Measurements from ENCODE around the gene PRSS2. TPM values are rescaled to one million over a fixed set of nuclear protein-coding genes. Genes with fewer than 3 reads are reported as not detected.
A peak's percentile ranks its signal among the peaks of the same experiment; 100 is the strongest.

Gene PRSS2
- total and polyA plus RNA-seq, 4 experiments from 2014 or later, result not detected

DNA sequence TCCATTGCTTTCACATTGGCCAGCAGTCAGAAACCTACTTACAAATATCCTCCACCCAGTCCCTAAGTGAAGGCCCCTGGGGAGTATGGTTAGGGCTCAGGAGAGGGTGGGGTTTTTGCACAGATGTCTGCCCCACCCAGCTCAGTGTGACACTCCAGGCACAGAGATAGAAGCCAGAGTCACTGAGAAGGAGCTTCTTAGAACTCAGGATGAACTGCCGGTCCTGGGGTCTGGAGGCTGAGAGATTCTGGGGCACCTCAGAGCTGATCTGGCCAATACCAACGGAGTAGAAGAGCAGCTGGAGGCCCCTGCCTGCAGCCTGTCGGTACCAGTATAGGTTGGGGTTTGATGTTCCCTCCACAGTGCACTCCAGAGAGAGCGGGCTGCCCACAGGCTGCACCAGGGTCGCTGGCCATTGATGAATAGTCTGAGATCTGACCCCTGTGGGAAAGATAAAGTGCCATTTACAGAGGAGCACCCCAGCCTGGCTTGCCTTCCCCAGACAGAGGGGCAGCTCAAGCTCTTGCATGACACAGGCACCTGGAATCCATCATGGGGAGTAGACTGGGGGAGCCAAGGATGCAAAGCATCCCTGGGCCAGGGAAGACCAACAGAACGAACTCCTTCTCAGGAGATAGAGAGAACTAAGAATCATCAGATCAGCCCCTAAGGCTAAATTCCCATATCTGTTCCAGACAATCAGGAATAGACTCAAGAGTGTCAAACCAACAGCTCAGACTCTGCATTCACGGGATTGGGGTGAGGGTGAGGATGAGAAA, 41.9 kb downstream of the PRSS2 start:
- peaks cover 0 to 4% of the 10 kb centered on the region in 2 donors for H3K36me3 Mint-ChIP-seq
- H3K4me1 Mint-ChIP-seq, result peaks cover 36 to 62% (median 59%) of the 10 kb centered on the region in 4 donors
- H3K27me3 ChIP-seq (ENCODE audit: insufficient read depth, low read length), result no peaks in the 10 kb centered on the region
- peak overlapping the region; percentile 32 for H3K27ac ChIP-seq (ENCODE audit: low read depth, low read length)
- intact Hi-C loops (cut with micrococcal nuclease), result loop anchor here (5.0 kb wide), 4 partner anchors 295 to 425 kb away; no protein-coding TSS in a partner anchor
- no peaks in the 10 kb centered on the region for H3K36me3 ChIP-seq (ENCODE audit: insufficient read depth, low read length)
- H3K4me3 Mint-ChIP-seq, result peak overlapping the region; percentile 21 to 84 (median 72)
- H3K9me3 Mint-ChIP-seq, result no peaks in the 10 kb centered on the region
- H3K9me3 ChIP-seq (ENCODE audit: control insufficient read depth in 1 of 2, low read length in 2 of 2), result no peaks in the 10 kb centered on the region
- ChIA-PET CTCF (ENCODE audit: partially characterized antibody) (interaction anchor here (1.0 to 16.1 kb wide), 28 partner anchors 8 to 837 kb away, joined by 3 to 623 read pairs (median 9); partner anchors contain the start of gene EPHB6), POLR2A (ENCODE audit: partially characterized antibody) (interaction anchor here (0.5 to 31.0 kb wide), 25 partner anchors 9 to 507 kb away, joined by 3 to 6843 read pairs (median 5); partner anchors contain the start of gene EPHB6)
- DNase-seq, result peak in 1 of 5 donors; percentile 50
- peak overlapping the region; percentile 74 to 100 (median 100) for H3K27ac Mint-ChIP-seq
- H3K4me1 ChIP-seq (ENCODE audit: insufficient read depth, low read length), result peaks cover 65% of the 10 kb centered on the region
- H3K4me3 ChIP-seq (ENCODE audit: low read length in 2 of 2), result no peak overlapping the region
- H3K27me3 Mint-ChIP-seq, result peaks cover 0 to 3% of the 10 kb centered on the region in 2 donors

DNA sequence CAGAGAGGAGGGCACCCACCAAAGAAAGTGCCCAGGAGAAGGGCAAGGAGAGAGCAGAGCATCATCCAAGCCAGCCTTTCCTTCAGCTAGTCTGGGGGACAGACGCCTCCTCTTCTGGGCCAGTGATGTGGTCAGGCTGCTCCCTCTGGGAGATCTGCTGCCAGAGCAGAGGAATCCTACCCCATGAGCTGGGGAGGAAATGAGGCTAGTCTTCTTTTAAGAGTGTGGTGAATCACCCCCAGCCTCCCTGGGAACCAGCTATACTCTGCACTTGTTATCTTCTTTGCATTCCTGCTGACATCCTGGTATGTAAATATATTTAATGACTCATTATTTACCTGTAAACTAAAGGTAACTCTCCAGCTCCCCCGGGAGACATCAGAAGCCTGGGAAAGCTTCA, 42.5 kb downstream of the PRSS2 start:
- peaks cover 0 to 3% of the 10 kb centered on the region in 2 donors for H3K27me3 Mint-ChIP-seq
- intact Hi-C loops (cut with micrococcal nuclease), result loop anchor here (5.0 kb wide), 4 partner anchors 296 to 426 kb away; no protein-coding TSS in a partner anchor
- H3K27ac Mint-ChIP-seq, result peak overlapping the region; percentile 74 to 100 (median 100)
- no peaks in the 10 kb centered on the region for H3K9me3 Mint-ChIP-seq
- Histone ChIP-seq H3K9me3 (ENCODE audit: control insufficient read depth in 1 of 2, low read length in 2 of 2) (no peaks in the 10 kb centered on the region), H3K36me3 (ENCODE audit: insufficient read depth, low read length) (no peaks in the 10 kb centered on the region), H3K4me1 (ENCODE audit: insufficient read depth, low read length) (peaks cover 59% of the 10 kb centered on the region), H3K4me3 (ENCODE audit: low read length in 2 of 2) (no peak overlapping the region), H3K27me3 (ENCODE audit: insufficient read depth, low read length) (no peaks in the 10 kb centered on the region), H3K27ac (ENCODE audit: low read depth, low read length) (peak overlapping the region; percentile 32)
- CTCF ChIA-PET (ENCODE audit: partially characterized antibody), result interaction anchor here (0.7 to 16.1 kb wide), 23 partner anchors 9 to 514 kb away, joined by 3 to 623 read pairs (median 4); partner anchors contain the start of gene EPHB6
- peaks cover 30 to 62% (median 53%) of the 10 kb centered on the region in 4 donors for H3K4me1 Mint-ChIP-seq
- H3K36me3 Mint-ChIP-seq, result peaks cover 0 to 4% of the 10 kb centered on the region in 2 donors
- DNase-seq, result no peak
- peak overlapping the region; percentile 21 to 84 (median 72) for H3K4me3 Mint-ChIP-seq
- POLR2A ChIA-PET (ENCODE audit: partially characterized antibody), result interaction anchor here (0.6 to 31.0 kb wide), 18 partner anchors 8 to 507 kb away, joined by 3 to 6843 read pairs (median 6); partner anchors contain the start of gene EPHB6

DNA sequence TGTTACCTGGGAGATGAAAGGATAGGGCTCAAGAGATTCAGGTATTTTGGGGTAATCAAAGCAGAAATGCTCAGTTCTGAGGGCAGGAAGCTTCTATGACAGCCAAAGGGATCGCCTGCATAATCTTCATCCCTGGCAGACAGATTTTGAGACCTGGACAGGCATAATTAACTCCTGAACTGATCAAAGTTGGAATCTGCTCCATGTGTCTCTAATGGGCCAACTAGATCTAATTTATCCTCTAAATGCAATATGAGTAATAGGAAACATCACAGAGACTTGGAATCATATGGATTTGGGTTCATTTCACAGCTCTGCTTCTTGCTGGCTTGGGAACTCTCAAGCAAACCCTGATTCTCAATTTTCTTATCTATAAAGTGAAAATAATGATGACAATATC, 42.9 kb downstream of the PRSS2 start:
- Histone ChIP-seq H3K4me1 (ENCODE audit: insufficient read depth, low read length) (peaks cover 55% of the 10 kb centered on the region), H3K27ac (ENCODE audit: low read depth, low read length) (no peak overlapping the region), H3K36me3 (ENCODE audit: insufficient read depth, low read length) (no peaks in the 10 kb centered on the region), H3K9me3 (ENCODE audit: control insufficient read depth in 1 of 2, low read length in 2 of 2) (no peaks in the 10 kb centered on the region), H3K4me3 (ENCODE audit: low read length in 2 of 2) (no peak overlapping the region), H3K27me3 (ENCODE audit: insufficient read depth, low read length) (no peaks in the 10 kb centered on the region)
- no peak for DNase-seq
- H3K4me1 Mint-ChIP-seq, result peaks cover 30 to 58% (median 51%) of the 10 kb centered on the region in 4 donors
- peaks cover 0 to under 1% of the 10 kb centered on the region in 2 donors for H3K36me3 Mint-ChIP-seq
- ChIA-PET CTCF (ENCODE audit: partially characterized antibody) (interaction anchor here (0.7 to 16.1 kb wide), 22 partner anchors 8 to 515 kb away, joined by 3 to 623 read pairs (median 4); partner anchors contain the start of gene EPHB6), POLR2A (ENCODE audit: partially characterized antibody) (interaction anchor here (0.6 to 31.0 kb wide), 15 partner anchors 8 to 508 kb away, joined by 3 to 6843 read pairs (median 5); partner anchors contain the start of gene EPHB6)
- H3K27ac Mint-ChIP-seq, result peak overlapping the region in 6 of 7 donors; percentile 74 to 100 (median 100)
- intact Hi-C loops (cut with micrococcal nuclease), result loop anchor here (5.0 kb wide), 4 partner anchors 296 to 426 kb away; no protein-coding TSS in a partner anchor
- H3K9me3 Mint-ChIP-seq, result no peaks in the 10 kb centered on the region
- peak overlapping the region; percentile 21 to 84 (median 72) for H3K4me3 Mint-ChIP-seq
- H3K27me3 Mint-ChIP-seq, result peaks cover 0 to 3% of the 10 kb centered on the region in 2 donors

DNA sequence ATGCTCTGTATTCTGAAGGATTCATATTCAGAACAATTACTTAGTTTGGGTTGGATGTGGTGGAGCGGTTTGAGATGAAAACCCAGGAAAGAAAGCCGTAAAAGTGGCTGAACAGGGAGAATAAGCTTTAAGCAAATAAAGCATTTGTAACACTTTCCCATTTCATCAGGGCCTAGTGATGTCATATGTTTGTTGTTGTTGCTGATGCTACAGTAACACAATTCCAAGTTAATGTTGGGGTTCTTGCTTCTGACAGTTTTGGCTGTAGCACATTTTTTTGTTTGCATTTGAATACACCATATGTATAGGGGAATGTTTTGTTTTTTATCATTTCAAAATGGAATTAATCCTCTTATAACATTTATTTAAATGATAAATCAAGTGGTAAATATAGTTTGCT, 43.7 kb downstream of the PRSS2 start:
- no peak overlapping the region for H3K4me3 ChIP-seq (ENCODE audit: low read length in 2 of 2)
- no peak for DNase-seq
- peak overlapping the region in 6 of 7 donors; percentile 17 to 100 (median 74) for H3K27ac Mint-ChIP-seq
- peaks cover 27 to 56% (median 45%) of the 10 kb centered on the region in 4 donors for H3K4me1 Mint-ChIP-seq
- POLR2A ChIA-PET (ENCODE audit: partially characterized antibody), result interaction anchor here (1.4 to 31.0 kb wide), 4 partner anchors 18 to 470 kb away, joined by 3 to 6843 read pairs (median 45); no protein-coding TSS in a partner anchor
- no peak overlapping the region for H3K27ac ChIP-seq (ENCODE audit: low read depth, low read length)
- H3K9me3 Mint-ChIP-seq, result no peaks in the 10 kb centered on the region
- H3K4me1 ChIP-seq (ENCODE audit: insufficient read depth, low read length), result peaks cover 50% of the 10 kb centered on the region
- H3K4me3 Mint-ChIP-seq, result peak overlapping the region in 6 of 8 donors; percentile 7 to 84 (median 39)
- no peaks in the 10 kb centered on the region for H3K9me3 ChIP-seq (ENCODE audit: control insufficient read depth in 1 of 2, low read length in 2 of 2)
- H3K36me3 ChIP-seq (ENCODE audit: insufficient read depth, low read length), result no peaks in the 10 kb centered on the region
- intact Hi-C loops (cut with micrococcal nuclease), result loop anchor here (5.0 kb wide), 4 partner anchors 297 to 427 kb away; no protein-coding TSS in a partner anchor
- H3K27me3 ChIP-seq (ENCODE audit: insufficient read depth, low read length), result no peaks in the 10 kb centered on the region
- CTCF ChIA-PET (ENCODE audit: partially characterized antibody), result interaction anchor here (0.6 to 16.1 kb wide), 11 partner anchors 23 to 500 kb away, joined by 3 to 623 read pairs (median 4); no protein-coding TSS in a partner anchor
- H3K27me3 Mint-ChIP-seq, result peaks cover 0 to 5% of the 10 kb centered on the region in 2 donors
- H3K36me3 Mint-ChIP-seq, result no peaks in the 10 kb centered on the region

DNA sequence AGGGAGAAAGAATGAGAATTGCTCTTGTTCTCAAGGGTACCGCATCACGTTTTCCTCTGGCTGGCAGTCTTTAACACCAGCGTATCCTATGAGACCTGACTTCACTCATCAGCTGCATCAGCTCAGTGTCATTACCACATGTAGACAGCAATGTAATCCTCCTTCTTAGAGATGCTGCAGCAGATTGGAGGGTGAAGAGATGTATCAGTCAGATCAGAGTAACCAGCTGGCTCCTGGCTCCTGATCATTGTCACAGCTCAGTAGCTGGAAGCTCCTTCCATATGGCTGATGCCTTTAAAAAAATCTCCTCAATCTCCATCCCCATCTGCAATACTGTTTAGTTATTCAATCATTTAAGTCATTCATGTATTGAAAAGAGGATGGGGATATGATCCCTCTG, 44.4 kb downstream of the PRSS2 start:
- DNase-seq, result no peak
- peak overlapping the region in 4 of 7 donors; percentile 14 to 81 (median 44) for H3K27ac Mint-ChIP-seq
- no peak overlapping the region for H3K4me3 ChIP-seq (ENCODE audit: low read length in 2 of 2)
- peaks cover 21 to 50% (median 40%) of the 10 kb centered on the region in 4 donors for H3K4me1 Mint-ChIP-seq
- peaks cover 43% of the 10 kb centered on the region for H3K4me1 ChIP-seq (ENCODE audit: insufficient read depth, low read length)
- CTCF ChIA-PET (ENCODE audit: partially characterized antibody), result interaction anchor here (0.6 to 16.1 kb wide), 9 partner anchors 24 to 511 kb away, joined by 3 to 623 read pairs (median 3); no protein-coding TSS in a partner anchor
- H3K27me3 Mint-ChIP-seq, result peaks cover 0 to 10% of the 10 kb centered on the region in 2 donors
- H3K36me3 ChIP-seq (ENCODE audit: insufficient read depth, low read length), result no peaks in the 10 kb centered on the region
- intact Hi-C loops (cut with micrococcal nuclease), result no loop called here
- POLR2A ChIA-PET (ENCODE audit: partially characterized antibody), result interaction anchor here (1.0 to 31.0 kb wide), 4 partner anchors 19 to 280 kb away, joined by 3 to 6843 read pairs (median 45); no protein-coding TSS in a partner anchor
- H3K4me3 Mint-ChIP-seq, result peak overlapping the region in 6 of 8 donors; percentile 13 to 60 (median 20)
- H3K27me3 ChIP-seq (ENCODE audit: insufficient read depth, low read length), result no peaks in the 10 kb centered on the region
- H3K9me3 Mint-ChIP-seq, result no peaks in the 10 kb centered on the region
- no peaks in the 10 kb centered on the region for H3K36me3 Mint-ChIP-seq
- H3K9me3 ChIP-seq (ENCODE audit: control insufficient read depth in 1 of 2, low read length in 2 of 2), result no peaks in the 10 kb centered on the region
- no peak overlapping the region for H3K27ac ChIP-seq (ENCODE audit: low read depth, low read length)

DNA sequence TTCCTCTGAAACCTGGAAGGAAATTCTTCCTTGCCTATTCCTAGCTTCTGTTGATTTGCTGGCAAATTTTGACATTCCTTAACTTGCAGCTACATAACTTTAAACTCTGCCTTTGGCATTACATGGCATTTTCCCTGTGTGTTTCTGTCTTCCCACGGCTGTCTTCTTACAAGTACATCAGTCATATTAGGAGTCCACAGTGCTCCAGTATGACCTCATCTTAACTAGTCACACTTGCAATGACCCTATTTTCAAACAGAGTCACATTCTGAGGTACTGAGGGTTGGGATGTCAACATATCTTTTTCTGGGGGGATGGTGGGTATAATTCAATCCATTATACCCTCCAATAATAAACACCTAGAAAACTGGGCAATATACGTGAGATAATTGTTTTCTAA, 46.7 kb downstream of the PRSS2 start:
- no peak for DNase-seq
- Mint-ChIP-seq H3K4me1 (peaks cover 7 to 30% (median 18%) of the 10 kb centered on the region in 4 donors), H3K27me3 (peaks cover 5 to 16% of the 10 kb centered on the region in 2 donors), H3K36me3 (peaks cover 0 to 4% of the 10 kb centered on the region in 2 donors), H3K4me3 (peak overlapping the region in 1 of 8 donors; percentile 52), H3K9me3 (peaks cover 0 to 5% (median 3%) of the 10 kb centered on the region in 8 donors), H3K27ac (peak overlapping the region in 4 of 7 donors; percentile 15 to 72 (median 54))
- Histone ChIP-seq H3K36me3 (ENCODE audit: insufficient read depth, low read length) (no peaks in the 10 kb centered on the region), H3K4me1 (ENCODE audit: insufficient read depth, low read length) (peaks cover 19% of the 10 kb centered on the region), H3K4me3 (ENCODE audit: low read length in 2 of 2) (no peak overlapping the region), H3K27ac (ENCODE audit: low read depth, low read length) (no peak overlapping the region), H3K27me3 (ENCODE audit: insufficient read depth, low read length) (no peaks in the 10 kb centered on the region), H3K9me3 (ENCODE audit: control insufficient read depth in 1 of 2, low read length in 2 of 2) (no peaks in the 10 kb centered on the region)
- CTCF ChIA-PET (ENCODE audit: partially characterized antibody), result interaction anchor here (0.7 to 16.1 kb wide), 9 partner anchors 10 to 397 kb away, joined by 3 to 623 read pairs (median 4); no protein-coding TSS in a partner anchor
- intact Hi-C loops (cut with micrococcal nuclease), result no loop called here
- POLR2A ChIA-PET (ENCODE audit: partially characterized antibody), result interaction anchor here (1.1 to 31.0 kb wide), 3 partner anchors 21 to 497 kb away, joined by 3 to 6843 read pairs (median 7); no protein-coding TSS in a partner anchor

Data from CD4-positive, alpha-beta memory T cell (primary cell).